H1 (cell line): ENCODE data around the gene TBC1D20. TPM values are rescaled to one million over a fixed set of nuclear protein-coding genes. Genes with fewer than 3 reads are reported as not detected.

ENCODE experiments used
- CTCF ChIA-PET: fragments of 300-600 bp; sonication (Branson Sonifier 250); formaldehyde crosslinking; loops from one replicate; lab custom pipeline; 2021; ENCODE audit not compliant: partially characterized antibody; lab: Charles Lee
- POLR2A ChIA-PET: fragments of 300-600 bp; sonication (Branson Sonifier 250); formaldehyde crosslinking; loops from one replicate; lab custom pipeline; 2021; ENCODE audit warnings: inconsistent platforms; ENCODE audit not compliant: partially characterized antibody; lab: Charles Lee
- DNase-seq, 2 experiments: peaks; one replicate each; pipeline versions ENCODE4 v3.0.0 to v3.0.0-alpha.2; 2010 to 2022; ENCODE audit warnings: low spot score in 2 of 2, low read depth in 1 of 2, mixed read lengths in 1 of 2
- FAIRE-seq: peaks from 2 replicates; lab custom pipeline; 2011; peaks lifted over from hg19 to GRCh38; lab: Jason Lieb, UNC
- H2AFZ ChIP-seq: 2 replicates; pipeline ENCODE4 v1.8.1; 2012; ENCODE audit warnings: low read length, inconsistent platforms
- H2AK5ac ChIP-seq: 2 replicates; pipeline ENCODE4 v1.6.1; 2013; ENCODE audit warnings: low read depth, low read length
- H2BK120ac ChIP-seq: replicated peaks from 2 replicates; pipeline ENCODE3; 2013; ENCODE audit warnings: low read depth, low read length, inconsistent platforms
- H2BK12ac ChIP-seq: 2 replicates; pipeline ENCODE4 v1.6.1; 2013; ENCODE audit warnings: low read depth, low read length
- H2BK15ac ChIP-seq: 2 replicates; pipeline ENCODE4 v1.6.1; 2013; ENCODE audit warnings: low read length
- H2BK20ac ChIP-seq: 2 replicates; pipeline ENCODE4 v1.6.1; 2013; ENCODE audit warnings: low read length
- H2BK5ac ChIP-seq: 2 replicates; pipeline ENCODE4 v1.6.1; 2013; ENCODE audit warnings: low read depth, low read length
- H3K14ac ChIP-seq: 2 replicates; pipeline ENCODE4 v1.6.1; 2013; ENCODE audit warnings: inconsistent platforms; ENCODE audit not compliant: insufficient read length
- H3K18ac ChIP-seq: 2 replicates; pipeline ENCODE4 v1.6.1; 2013; ENCODE audit warnings: low read length; ENCODE audit errors: extremely low read depth
- H3K23ac ChIP-seq: 2 replicates; pipeline ENCODE4 v1.6.1; 2013; ENCODE audit warnings: inconsistent platforms; ENCODE audit not compliant: insufficient read length
- H3K23me2 ChIP-seq: 2 replicates; pipeline ENCODE4 v1.6.1; 2013; ENCODE audit warnings: low read depth, low read length
- H3K27ac ChIP-seq: 2 replicates; pipeline ENCODE4 v1.6.1; 2011; ENCODE audit warnings: low read depth, low read length, inconsistent platforms
- H3K27me3 ChIP-seq, 4 experiments: replicated peaks in 1 of 4; 1 replicate in 1 of 4; 2 replicates in 3 of 4; pipeline versions ENCODE4 v1.6.1 to v1.8.1; 2011 to 2013; ENCODE audit warnings: low read length in 3 of 4, mild to moderate bottlenecking in 3 of 4, inconsistent platforms in 2 of 4, mixed read lengths in 2 of 4, moderate library complexity in 1 of 4; ENCODE audit not compliant: control insufficient read depth in 3 of 4, insufficient read depth in 3 of 4; ENCODE audit errors: extremely low read depth in 1 of 4
- H3K36me3 ChIP-seq, 4 experiments: 2 replicates each; pipeline versions ENCODE4 v1.6.1 to v1.8.1; 2011 to 2013; ENCODE audit warnings: mild to moderate bottlenecking in 4 of 4, low read length in 3 of 4, moderate library complexity in 2 of 4, control low read depth in 1 of 4, inconsistent platforms in 1 of 4; ENCODE audit not compliant: insufficient read depth in 4 of 4, control insufficient read depth in 2 of 4
- H3K4ac ChIP-seq: replicated peaks from 2 replicates; pipeline ENCODE3; 2013; ENCODE audit warnings: low read length, low read depth, mixed read lengths, inconsistent platforms; ENCODE audit not compliant: insufficient read length
- H3K4me1 ChIP-seq, 4 experiments: replicated peaks in 1 of 4; 1 replicate in 1 of 4; 2 replicates in 3 of 4; pipeline versions ENCODE4 v1.6.1 to v1.8.1; 2011 to 2013; ENCODE audit warnings: low read length in 3 of 4, inconsistent platforms in 2 of 4, mixed read lengths in 1 of 4; ENCODE audit not compliant: insufficient read depth in 4 of 4, control insufficient read depth in 3 of 4
- H3K4me2 ChIP-seq, 2 experiments: 2 replicates each; pipeline versions ENCODE4 v1.6.1 to v1.8.1; 2011 to 2013; ENCODE audit warnings: low read depth in 2 of 2, low read length in 2 of 2, control low read depth in 1 of 2, inconsistent platforms in 1 of 2, mild to moderate bottlenecking in 1 of 2; ENCODE audit not compliant: insufficient read depth in 1 of 2
- H3K4me3 ChIP-seq, 4 experiments: fragments of 200-600, 300-600 bp in 1 of 4; sonication (generic), shearing (Covaris generic), sonication (Bioruptor Twin) in 1 of 4; 2 replicates each; pipeline versions ENCODE4 v1.5.1 to v1.8.1; 2011 to 2016; ENCODE audit warnings: low read length in 4 of 4, low read depth in 3 of 4, control low read depth in 2 of 4, inconsistent platforms in 2 of 4, mild to moderate bottlenecking in 2 of 4, mixed read lengths in 1 of 4, moderate library complexity in 1 of 4; ENCODE audit not compliant: insufficient read depth in 2 of 4; ENCODE audit errors: extremely low read depth in 1 of 4
- H3K56ac ChIP-seq: replicated peaks from 2 replicates; pipeline ENCODE3; 2013; ENCODE audit warnings: low read depth, mild to moderate bottlenecking, mixed read lengths, low read length, inconsistent platforms; ENCODE audit not compliant: insufficient read length
- H3K79me1 ChIP-seq: 2 replicates; pipeline ENCODE4 v1.6.1; 2013; ENCODE audit warnings: low read depth, low read length, control low read depth
- H3K79me2 ChIP-seq, 2 experiments: 2 replicates each; pipeline versions ENCODE4 v1.6.1 to v1.8.1; 2012 to 2013; ENCODE audit warnings: low read length in 2 of 2, mild to moderate bottlenecking in 2 of 2, inconsistent platforms in 1 of 2; ENCODE audit not compliant: insufficient read depth in 2 of 2, control insufficient read depth in 1 of 2
- H3K9ac ChIP-seq, 4 experiments: replicated peaks in 1 of 4; 1 replicate in 1 of 4; 2 replicates in 3 of 4; pipeline versions ENCODE4 v1.6.1 to v1.8.1; 2011 to 2013; ENCODE audit warnings: low read depth in 3 of 4, low read length in 3 of 4, control low read depth in 2 of 4, mild to moderate bottlenecking in 2 of 4, moderate library complexity in 2 of 4, inconsistent platforms in 1 of 4; ENCODE audit errors: extremely low read depth in 1 of 4
- H3K9me3 ChIP-seq, 2 experiments: 2 replicates each; pipeline versions ENCODE4 v1.6.1 to v1.8.1; 2012 to 2013; ENCODE audit warnings: mild to moderate bottlenecking in 2 of 2, moderate library complexity in 2 of 2, control low read depth in 1 of 2, inconsistent platforms in 1 of 2, low read depth in 1 of 2, low read length in 1 of 2, mixed read lengths in 1 of 2; ENCODE audit not compliant: insufficient read depth in 2 of 2
- H4K20me1 ChIP-seq, 2 experiments: replicated peaks in 1 of 2; 2 replicates each; pipeline versions ENCODE3 to v1.8.1; 2011 to 2013; ENCODE audit warnings: inconsistent platforms in 2 of 2, low read length in 2 of 2, mild to moderate bottlenecking in 1 of 2; ENCODE audit not compliant: insufficient read depth in 2 of 2, control insufficient read depth in 1 of 2
- H4K5ac ChIP-seq: 2 replicates; pipeline ENCODE4 v1.6.1; 2013; ENCODE audit warnings: low read length, low read depth, mixed read lengths, inconsistent platforms; ENCODE audit not compliant: insufficient read length
- H4K8ac ChIP-seq: 2 replicates; pipeline ENCODE4 v1.8.0; 2013; ENCODE audit warnings: mild to moderate bottlenecking, moderate library complexity, low read length, inconsistent platforms; ENCODE audit not compliant: insufficient read depth; ENCODE audit errors: extremely low read depth
- H4K91ac ChIP-seq: replicated peaks from 2 replicates; pipeline ENCODE3; 2013; ENCODE audit warnings: low read length, mixed read lengths, inconsistent platforms; ENCODE audit not compliant: insufficient read length
- HDAC2 ChIP-seq, 2 experiments: fragments of 300-600 bp in 1 of 2; sonication (generic) in 1 of 2; IDR thresholded peaks; 2 replicates each; pipeline ENCODE4 v1.6.1; 2011 to 2012; ENCODE audit warnings: low read depth in 2 of 2, low read length in 2 of 2, mild to moderate bottlenecking in 2 of 2, moderate library complexity in 2 of 2, borderline replicate concordance in 1 of 2, inconsistent platforms in 1 of 2
- KDM5A ChIP-seq: fragments of 200-600 bp; IDR thresholded peaks from 2 replicates; pipeline ENCODE4 v1.7.1; 2012; ENCODE audit warnings: mild to moderate bottlenecking, low read length, inconsistent platforms, mixed read lengths
- SAP30 ChIP-seq: fragments of 300-600 bp; sonication (generic); IDR thresholded peaks from 2 replicates; pipeline ENCODE4 v1.7.1; 2012; ENCODE audit warnings: low read length, moderate library complexity, mild to moderate bottlenecking, inconsistent platforms; ENCODE audit not compliant: insufficient read depth, insufficient replicate concordance
- SP4 ChIP-seq: IDR thresholded peaks from 2 replicates; pipeline ENCODE4 v1.6.1; 2012; ENCODE audit warnings: low read length, inconsistent platforms
- SRF ChIP-seq: IDR thresholded peaks from 2 replicates; pipeline ENCODE4 v1.6.1; 2011; ENCODE audit warnings: mild to moderate bottlenecking, low read depth, low read length, moderate library complexity
- WGBS, 2 experiments: shearing (Covaris generic) in 1 of 2; methylation state at CpG; one replicate each; pipeline versions ENCODE4 v1.1.6 to v1.1.7; 2013 to 2015; ENCODE audit warnings: low lambda C conversion rate in 2 of 2, mixed read lengths in 2 of 2, inconsistent platforms in 1 of 2, low coverage in 1 of 2, missing lambda C conversion rate in 1 of 2; ENCODE audit not compliant: insufficient replicate concordance in 2 of 2, insufficient coverage in 1 of 2, insufficient read length in 1 of 2; ENCODE audit errors: extremely low coverage in 1 of 2, missing lambda C conversion rate in 1 of 2; 5-methylcytosine and 5-hydroxymethylcytosine counted together
- polyA plus RNA-seq, 7 experiments: library from polyadenylated mRNA; depleted of rRNA in 3 of 7; stranded (reverse) in 5 of 7; unstranded in 2 of 7; fragments of >200 nt in 5 of 7; fragments of 200-250 nt in 2 of 7; gene quantifications; 1 replicate in 5 of 7; 2 replicates in 1 of 7; 4 replicates in 1 of 7; pipeline versions ENCODE4 v1.2.1 to v1.2.3, GENCODE V29; 2011 to 2013; ENCODE audit warnings: missing spikeins in 2 of 7, mixed read lengths in 2 of 7
- total RNA-seq: library from RNA; stranded (reverse); fragmentation: NEBNext Ultra II Directional; extraction: Animal tissue kit (Norgen Biotek cat#: 25700); gene quantifications from 2 replicates; pipeline ENCODE4 v1.2.1, GENCODE V29; 2021

Gene TBC1D20
- total and polyA plus RNA-seq, 2 of the 8 experiments (the other 6 are each of a cell fraction or from before 2014, with no cell fraction given), result 14.5 to 17.1 TPM

DNA sequence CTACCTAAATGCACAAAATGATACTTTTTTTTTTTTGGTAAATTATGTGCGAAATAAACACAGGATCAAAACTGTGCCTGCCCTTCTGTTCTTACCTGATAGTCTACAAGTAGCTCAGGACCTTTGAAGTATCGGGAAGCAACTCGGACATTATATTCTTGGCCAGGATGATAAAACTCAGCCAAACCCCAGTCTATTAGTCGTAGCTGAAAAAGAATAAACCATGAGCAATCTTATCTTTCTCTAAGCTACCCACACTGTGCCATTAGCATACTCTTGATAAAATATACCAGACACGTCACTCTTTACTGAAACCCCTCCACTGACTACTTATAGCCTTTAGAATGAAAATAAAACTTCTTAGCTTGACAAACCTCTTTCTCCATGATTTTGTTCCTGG lies 29.8 kb upstream of the TBC1D20 start:
- no peak for FAIRE-seq
- H3K23me2 ChIP-seq, result no peaks in the 10 kb centered on the region
- H3K23ac ChIP-seq, result no peak overlapping the region
- no peaks in the 10 kb centered on the region for H3K9me3 ChIP-seq
- H2BK15ac ChIP-seq, result no peak overlapping the region
- H3K79me1 ChIP-seq, result no peaks in the 10 kb centered on the region
- no peaks in the 10 kb centered on the region for H3K79me2 ChIP-seq
- 94% methylated on average over 5 of the region's 5 CpGs; no CpG with 5 or more reads in 1 of the 2 experiments for WGBS, 2 experiments
- H2BK20ac ChIP-seq, result no peak overlapping the region
- no peak overlapping the region for H3K4me3 ChIP-seq
- peaks cover 40 to 97% (median 80%) of the 10 kb centered on the region in 4 experiments for H3K36me3 ChIP-seq
- no peak overlapping the region for H3K14ac ChIP-seq
- H4K20me1 ChIP-seq, result peaks cover 2 to 3% of the 10 kb centered on the region in 2 experiments
- H2BK5ac ChIP-seq, result no peak overlapping the region
- no peaks in the 10 kb centered on the region for H3K4me1 ChIP-seq
- H4K5ac ChIP-seq, result no peak overlapping the region
- DNase-seq, result no peak
- H4K8ac ChIP-seq, result no peak overlapping the region
- H2BK12ac ChIP-seq, result no peak overlapping the region
- no peak overlapping the region for H3K56ac ChIP-seq
- no peak overlapping the region for H4K91ac ChIP-seq
- no peak overlapping the region for H3K4me2 ChIP-seq
- H3K27me3 ChIP-seq, result no peaks in the 10 kb centered on the region
- H3K27ac ChIP-seq, result no peak overlapping the region
- no peak overlapping the region for H2AK5ac ChIP-seq
- CTCF ChIA-PET, result interaction anchor here (0.6 to 1.4 kb wide), 7 partner anchors 10 to 153 kb away, joined by 3 to 5 read pairs (median 4); no protein-coding TSS in a partner anchor
- TF ChIP-seq SP4, result no peak
- no peak for TF ChIP-seq HDAC2 (IDR thresholded peaks at IDR 0.05; ENCODE audit: borderline replicate concordance in 1 of 2, low read depth in 2 of 2, low read length in 2 of 2)
- no peak for TF ChIP-seq SAP30
- no peak for TF ChIP-seq SRF
- no peak for TF ChIP-seq KDM5A
- H2BK120ac ChIP-seq, result no peak overlapping the region
- H3K4ac ChIP-seq, result no peak overlapping the region
- no peak overlapping the region for H3K9ac ChIP-seq
- H3K18ac ChIP-seq, result no peak overlapping the region
- POLR2A ChIA-PET, result interaction anchor here (0.6 to 1.1 kb wide), 5 partner anchors 10 to 261 kb away, joined by 3 to 5 read pairs (median 3); no protein-coding TSS in a partner anchor
- H2AFZ ChIP-seq, result no peak overlapping the region
